ENCODE data around the gene COPS2. TPM values are rescaled to one million over a fixed set of nuclear protein-coding genes. Genes with fewer than 3 reads are reported as not detected.

COPS2 gene
- total and polyA plus RNA-seq, 2 of the 13 experiments (the other 11 are each of a cell fraction or from before 2014, with no cell fraction given) = 37.8 to 66.3 TPM

- DNase-seq (ENCODE audit: low spot score) = no peak
- in situ Hi-C loops (cut with HindIII; ENCODE audit: extremely low pct_ligation_motif_present, low pct_unique_long_range_greater_than_20kb) = loop anchor here (25.0 kb wide), 1 partner anchor 233 kb away; no protein-coding TSS in a partner anchor
- ChIA-PET POLR2A (no interaction called here), CTCF (ENCODE audit: low intra/inter-chr PET ratio, low total read pairs) (no interaction called here)
- Histone ChIP-seq H3K79me2 (ENCODE audit: insufficient read depth, low read length) (no peaks in the 10 kb centered on the region), H3K4me2 (ENCODE audit: low read depth, low read length) (no peak overlapping the region), H3K27me3 (ENCODE audit: control insufficient read depth in 1 of 2, insufficient read depth in 2 of 2, low read length in 2 of 2) (no peaks in the 10 kb centered on the region), H3K4me3 (replicated peaks in 1 of 3; ENCODE audit: insufficient read depth in 1 of 3, low read depth in 2 of 3, low read length in 3 of 3) (no peak overlapping the region), H4K20me1 (ENCODE audit: insufficient read depth, low read length) (no peaks in the 10 kb centered on the region), H2AFZ (ENCODE audit: low read length) (no peak overlapping the region), H3K4me1 (ENCODE audit: insufficient read depth, low read length) (peaks cover 18% of the 10 kb centered on the region), H3K9me3 (ENCODE audit: low read length) (no peaks in the 10 kb centered on the region), H3K9ac (ENCODE audit: insufficient read depth, low read depth, low read length) (no peak overlapping the region), H3K36me3 (replicated peaks in 1 of 2; ENCODE audit: control insufficient read depth in 1 of 2, insufficient read depth in 2 of 2, low read length in 2 of 2) (no peaks in the 10 kb centered on the region), H3K27ac (ENCODE audit: extremely low read length, insufficient read depth, low read length) (no peak overlapping the region)
- 98% methylated on average over 1 of the region's 1 CpG for WGBS (ENCODE audit: low lambda C conversion rate)
- no peak for FAIRE-seq
- ATAC-seq = no peak
- TF ChIP-seq ZNF234 (CRISPR knock-in tag; conservative IDR thresholded peaks at IDR 0.05) = no peak
- TF ChIP-seq NRL (CRISPR knock-in tag; IDR thresholded peaks at IDR 0.05; ENCODE audit: borderline replicate concordance) = no peak
- TF ChIP-seq, protein P1, sequence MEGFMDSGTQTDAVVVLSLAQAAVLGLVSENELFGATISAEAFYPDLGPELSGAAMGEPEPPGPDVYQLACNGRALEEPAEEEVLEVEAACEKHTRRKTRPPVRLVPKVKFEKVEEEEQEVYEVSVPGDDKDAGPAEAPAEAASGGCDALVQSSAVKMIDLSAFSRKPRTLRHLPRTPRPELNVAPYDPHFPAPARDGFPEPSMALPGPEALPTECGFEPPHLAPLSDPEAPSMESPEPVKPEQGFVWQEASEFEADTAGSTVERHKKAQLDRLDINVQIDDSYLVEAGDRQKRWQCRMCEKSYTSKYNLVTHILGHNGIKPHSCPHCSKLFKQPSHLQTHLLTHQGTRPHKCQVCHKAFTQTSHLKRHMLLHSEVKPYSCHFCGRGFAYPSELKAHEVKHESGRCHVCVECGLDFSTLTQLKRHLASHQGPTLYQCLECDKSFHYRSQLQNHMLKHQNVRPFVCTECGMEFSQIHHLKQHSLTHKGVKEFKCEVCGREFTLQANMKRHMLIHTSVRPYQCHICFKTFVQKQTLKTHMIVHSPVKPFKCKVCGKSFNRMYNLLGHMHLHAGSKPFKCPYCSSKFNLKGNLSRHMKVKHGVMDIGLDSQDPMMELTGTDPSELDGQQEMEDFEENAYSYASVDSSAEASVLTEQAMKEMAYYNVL (CRISPR knock-in tag; IDR thresholded peaks at IDR 0.05; ENCODE audit: borderline replicate concordance) = no peak
- TF ChIP-seq, protein P2, sequence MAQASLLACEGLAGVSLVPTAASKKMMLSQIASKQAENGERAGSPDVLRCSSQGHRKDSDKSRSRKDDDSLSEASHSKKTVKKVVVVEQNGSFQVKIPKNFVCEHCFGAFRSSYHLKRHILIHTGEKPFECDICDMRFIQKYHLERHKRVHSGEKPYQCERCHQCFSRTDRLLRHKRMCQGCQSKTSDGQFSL (CRISPR knock-in tag; IDR thresholded peaks at IDR 0.05) = no peak
- TF ChIP-seq MEF2D (CRISPR knock-in tag; IDR thresholded peaks at IDR 0.05) = no peak
- no peak for TF ChIP-seq ZNF761 (CRISPR knock-in tag; conservative IDR thresholded peaks at IDR 0.05)
- TF ChIP-seq ZNF264 (CRISPR knock-in tag; IDR thresholded peaks at IDR 0.05) = no peak
- no peak for TF ChIP-seq TMF1 (CRISPR knock-in tag; IDR thresholded peaks at IDR 0.05; ENCODE audit: low read depth)
- TF ChIP-seq TCF7L2 (IDR thresholded peaks at IDR 0.05; ENCODE audit: low read depth, low read length) = no peak
- TF ChIP-seq BRCA1 (CRISPR knock-in tag; IDR thresholded peaks at IDR 0.05) = no peak
- TF ChIP-seq, protein P3, sequence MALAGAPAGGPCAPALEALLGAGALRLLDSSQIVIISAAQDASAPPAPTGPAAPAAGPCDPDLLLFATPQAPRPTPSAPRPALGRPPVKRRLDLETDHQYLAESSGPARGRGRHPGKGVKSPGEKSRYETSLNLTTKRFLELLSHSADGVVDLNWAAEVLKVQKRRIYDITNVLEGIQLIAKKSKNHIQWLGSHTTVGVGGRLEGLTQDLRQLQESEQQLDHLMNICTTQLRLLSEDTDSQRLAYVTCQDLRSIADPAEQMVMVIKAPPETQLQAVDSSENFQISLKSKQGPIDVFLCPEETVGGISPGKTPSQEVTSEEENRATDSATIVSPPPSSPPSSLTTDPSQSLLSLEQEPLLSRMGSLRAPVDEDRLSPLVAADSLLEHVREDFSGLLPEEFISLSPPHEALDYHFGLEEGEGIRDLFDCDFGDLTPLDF (CRISPR knock-in tag; IDR thresholded peaks at IDR 0.05) = no peak
- no peak for TF ChIP-seq ZFYVE20 (CRISPR knock-in tag; IDR thresholded peaks at IDR 0.05; ENCODE audit: borderline replicate concordance, low read depth)
- TF ChIP-seq ZNF781 (CRISPR knock-in tag; IDR thresholded peaks at IDR 0.05; ENCODE audit: borderline replicate concordance, not compliant biosample characterization) = no peak
- no peak for TF ChIP-seq PAF1 (CRISPR knock-in tag; IDR thresholded peaks at IDR 0.05)
- TF ChIP-seq MNT (IDR thresholded peaks at IDR 0.05) = no peak
- TF ChIP-seq ZNF777 (CRISPR knock-in tag; IDR thresholded peaks at IDR 0.05) = no peak
- no peak for TF ChIP-seq PTBP1 (IDR thresholded peaks at IDR 0.05; ENCODE audit: low read depth, low read length, poor library complexity, severe bottlenecking)
- no peak for TF ChIP-seq FOXO1 (CRISPR knock-in tag; IDR thresholded peaks at IDR 0.05)
- BruUV-seq (replicated peaks) = no TSS peak
- intact Hi-C loops (cut with micrococcal nuclease; ENCODE audit: unreplicated experiment) = no loop called here
Observed at GRCh38 chr15:49094923-49095322, 60.5 kb downstream of the COPS2 start.

Measured in HepG2 (cell line).